IMR-90 (cell line): Measurements from ENCODE around the gene BRD3. TPM values are rescaled to one million over a fixed set of nuclear protein-coding genes. Genes with fewer than 3 reads are reported as not detected.

Experiments used
- ATAC-seq: fragments of 200-7000 bp; cut with Tn5 transposase; 2 replicates; pipeline ENCODE4 v1.9.1; 2020; ENCODE audit warnings: low read depth, mild to moderate bottlenecking, moderate library complexity
- BruUV-seq: library from RNA; stranded (reverse); fragments of 400-500 nt; replicated peaks from 2 replicates; lab custom pipeline; 2021; lab: Mats Ljungman, UMichigan
- CTCF ChIA-PET: fragments of 300-600 bp; formaldehyde crosslinking; extraction: SDS; loops from one replicate; lab custom pipeline; 2021; ENCODE audit warnings: antibody characterized with exemption; lab: Yijun Ruan, JAX
- POLR2A ChIA-PET: fragments of 300-600 bp; sonication (Branson Sonifier 250); formaldehyde crosslinking; loops from one replicate; lab custom pipeline; 2022; ENCODE audit warnings: antibody characterized with exemption; ENCODE audit not compliant: unreplicated experiment; lab: Charles Lee
- DNase-seq: peaks from one replicate; pipeline ENCODE4 v3.0.0; 2013
- H2AFZ ChIP-seq: replicated peaks from 2 replicates; pipeline ENCODE3; 2013; ENCODE audit warnings: low read length, mild to moderate bottlenecking; ENCODE audit not compliant: poor library complexity
- H2AK5ac ChIP-seq: 2 replicates; pipeline ENCODE4 v1.6.1; 2013; ENCODE audit warnings: low read depth, low read length, inconsistent platforms
- H2AK9ac ChIP-seq: replicated peaks from 2 replicates; pipeline ENCODE3; 2013; ENCODE audit warnings: mild to moderate bottlenecking, low read depth, low read length, moderate library complexity; ENCODE audit not compliant: poor library complexity
- H2BK120ac ChIP-seq: 2 replicates; pipeline ENCODE4 v1.6.1; 2013; ENCODE audit warnings: low read depth, low read length, inconsistent platforms
- H2BK15ac ChIP-seq: 3 replicates; pipeline ENCODE4 v1.6.1; 2013; ENCODE audit warnings: low read depth, low read length, inconsistent platforms
- H2BK20ac ChIP-seq: 2 replicates; pipeline ENCODE4 v1.6.1; 2013; ENCODE audit warnings: low read depth, mild to moderate bottlenecking, inconsistent platforms, low read length, moderate library complexity
- H2BK5ac ChIP-seq: 2 replicates; pipeline ENCODE4 v1.6.1; 2013; ENCODE audit warnings: mild to moderate bottlenecking, low read depth, low read length, inconsistent platforms; ENCODE audit not compliant: poor library complexity, severe bottlenecking
- H3K14ac ChIP-seq: replicated peaks from 2 replicates; pipeline ENCODE4 v1.6.1; 2013; ENCODE audit warnings: low read depth, low read length, inconsistent platforms
- H3K18ac ChIP-seq: 2 replicates; pipeline ENCODE4 v1.6.1; 2013; ENCODE audit warnings: low read depth, low read length, control low read depth
- H3K23ac ChIP-seq: 2 replicates; pipeline ENCODE4 v1.6.1; 2013; ENCODE audit warnings: low read depth, low read length, inconsistent platforms
- H3K27ac ChIP-seq: 2 replicates; pipeline ENCODE4 v1.5.1; 2013; ENCODE audit warnings: mild to moderate bottlenecking, control low read depth, low read length; ENCODE audit not compliant: insufficient read depth
- H3K27me3 ChIP-seq: 2 replicates; pipeline ENCODE4 v1.6.1; 2013; ENCODE audit warnings: low read length; ENCODE audit not compliant: control insufficient read depth, insufficient read depth
- H3K36me3 ChIP-seq: 2 replicates; pipeline ENCODE4 v1.6.1; 2013; ENCODE audit warnings: low read length, mixed read lengths; ENCODE audit not compliant: control insufficient read depth, insufficient read depth
- H3K4ac ChIP-seq: 2 replicates; pipeline ENCODE4 v1.6.1; 2013; ENCODE audit warnings: low read depth, low read length, inconsistent platforms
- H3K4me1 ChIP-seq: 2 replicates; pipeline ENCODE4 v1.6.1; 2013; ENCODE audit warnings: low read length, mixed read lengths; ENCODE audit not compliant: control insufficient read depth, insufficient read depth
- H3K4me2 ChIP-seq: 2 replicates; pipeline ENCODE4 v1.6.1; 2013; ENCODE audit warnings: low read depth, mild to moderate bottlenecking, control low read depth, low read length, moderate library complexity
- H3K4me3 ChIP-seq: 2 replicates; pipeline ENCODE4 v1.5.1; 2013; ENCODE audit warnings: low read depth, mild to moderate bottlenecking, control low read depth, low read length, moderate library complexity; ENCODE audit not compliant: insufficient read depth
- H3K56ac ChIP-seq: 2 replicates; pipeline ENCODE4 v1.6.1; 2013; ENCODE audit warnings: low read length, inconsistent platforms; ENCODE audit not compliant: insufficient read depth; ENCODE audit errors: extremely low read depth
- H3K79me1 ChIP-seq, 2 experiments: 2 replicates each; pipeline ENCODE4 v1.6.1; 2013; ENCODE audit warnings: low read length in 2 of 2, inconsistent platforms in 1 of 2, low read depth in 1 of 2
- H3K9ac ChIP-seq: 2 replicates; pipeline ENCODE4 v1.6.1; 2013; ENCODE audit warnings: low read depth, low read length, control low read depth
- H3K9me1 ChIP-seq: 2 replicates; pipeline ENCODE4 v1.6.1; 2013; ENCODE audit warnings: low read length, inconsistent platforms; ENCODE audit not compliant: insufficient read depth
- H3K9me3 ChIP-seq: 2 replicates; pipeline ENCODE4 v1.6.1; 2013; ENCODE audit warnings: low read length; ENCODE audit not compliant: control insufficient read depth, insufficient read depth
- H4K20me1 ChIP-seq: 2 replicates; pipeline ENCODE4 v1.6.1; 2013; ENCODE audit warnings: low read length, inconsistent platforms; ENCODE audit not compliant: insufficient read depth
- H4K5ac ChIP-seq: 2 replicates; pipeline ENCODE4 v1.6.1; 2013; ENCODE audit warnings: mild to moderate bottlenecking, low read depth, low read length, control low read depth
- H4K8ac ChIP-seq, 2 experiments: 2 replicates each; pipeline ENCODE4 v1.6.1; 2013; ENCODE audit warnings: low read depth in 2 of 2, low read length in 2 of 2, control low read depth in 1 of 2, inconsistent platforms in 1 of 2
- H4K91ac ChIP-seq: 2 replicates; pipeline ENCODE4 v1.6.1; 2013; ENCODE audit warnings: low read depth, low read length, inconsistent platforms; ENCODE audit not compliant: insufficient read depth
- CEBPB ChIP-seq: IDR thresholded peaks from 2 replicates; pipeline ENCODE4 v1.6.1; 2012; ENCODE audit warnings: low read depth, low read length, improper control_type of control experiment
- CHD1 ChIP-seq: IDR thresholded peaks from 2 replicates; pipeline ENCODE4 v1.6.1; 2012; ENCODE audit warnings: low read depth, low read length, improper control_type of control experiment
- ELK1 ChIP-seq: fragments of 150-350 bp; IDR thresholded peaks from 2 replicates; pipeline ENCODE4 v1.6.1; 2016; ENCODE audit warnings: low read depth, mild to moderate bottlenecking, low read length, moderate library complexity, borderline replicate concordance
- FOS ChIP-seq: fragments of 150-350 bp; IDR thresholded peaks from 2 replicates; pipeline ENCODE4 v1.6.1; 2016; ENCODE audit warnings: low read depth, low read length
- MXI1 ChIP-seq: IDR thresholded peaks from 2 replicates; pipeline ENCODE4 v1.6.1; 2012; ENCODE audit warnings: low read depth, mild to moderate bottlenecking, low read length, moderate library complexity, borderline replicate concordance
- NFE2L2 ChIP-seq: fragments of 150-350 bp; IDR thresholded peaks from 2 replicates; pipeline ENCODE4 v1.6.1; 2016; ENCODE audit warnings: low read depth, mild to moderate bottlenecking, low read length
- POLR2A ChIP-seq: IDR thresholded peaks from 2 replicates; pipeline ENCODE4 v1.6.1; 2012; ENCODE audit warnings: mild to moderate bottlenecking, low read depth, low read length
- SMC3 ChIP-seq: fragments of 150-350 bp; IDR thresholded peaks from 2 replicates; pipeline ENCODE4 v1.6.1; 2016; ENCODE audit warnings: low read depth, mild to moderate bottlenecking, antibody characterized with exemption, low read length, moderate library complexity
- WGBS, 2 experiments: methylation state at CpG; one replicate each; pipeline versions ENCODE4 v1.1.5 to v1.1.7; 2013; ENCODE audit warnings: missing lambda C conversion rate in 2 of 2; ENCODE audit not compliant: insufficient read length in 1 of 2; ENCODE audit errors: extremely low coverage in 2 of 2; 5-methylcytosine and 5-hydroxymethylcytosine counted together
- dilution Hi-C: fragments of 300-500 bp; cut with HindIII; formaldehyde crosslinking; loops from one replicate; pipeline ENCODE4 v1.14.3; 2018; ENCODE audit warnings: low sequenced_read_pairs; ENCODE audit not compliant: unreplicated experiment
- in situ Hi-C: fragments of 300-500 bp; cut with MboI; formaldehyde crosslinking; loops from 3 replicates; pipeline ENCODE4 v1.14.3; 2019; ENCODE audit warnings: low sequenced_read_pairs, inconsistent platforms, mixed read lengths
- intact Hi-C: fragments of 100-400 bp; cut with micrococcal nuclease; formaldehyde crosslinking; loops from 2 replicates; pipeline ENCODE4 v1.10.0; 2022
- polyA plus RNA-seq, 3 experiments: library from polyadenylated mRNA; depleted of rRNA; stranded (reverse); fragments of >200 nt; gene quantifications; 2 replicates each; pipeline ENCODE4 v1.2.3, GENCODE V29; 2012; ENCODE audit warnings: low replicate concordance in 1 of 3
- total RNA-seq: library from RNA; depleted of rRNA; stranded (reverse); fragments of >200 nt; gene quantifications from 2 replicates; pipeline ENCODE4 v1.2.3, GENCODE V29; 2012

BRD3 gene
- total and polyA plus RNA-seq, 2 of the 4 experiments (the other 2 are of a cell fraction), result 2.2 to 7.1 TPM

GRCh38 chr9:134085674-134086073 is 17.8 kb upstream of the BRD3 start:
- H4K5ac ChIP-seq, result no peak overlapping the region
- no peaks in the 10 kb centered on the region for H3K9me1 ChIP-seq
- no peak overlapping the region for H4K91ac ChIP-seq
- no peak overlapping the region for H2AK5ac ChIP-seq
- no peak overlapping the region for H2BK5ac ChIP-seq
- peaks cover 5% of the 10 kb centered on the region for H3K9me3 ChIP-seq
- H2BK120ac ChIP-seq, result no peak overlapping the region
- no peak overlapping the region for H4K8ac ChIP-seq
- in situ Hi-C loops, result no loop called here
- H2AFZ ChIP-seq, result no peak overlapping the region
- no peaks in the 10 kb centered on the region for H3K36me3 ChIP-seq
- no peak overlapping the region for H3K27ac ChIP-seq
- no peak overlapping the region for H2AK9ac ChIP-seq
- no CpG with 5 or more reads among the region's 2 CpGs for WGBS, 2 experiments
- H3K4me1 ChIP-seq, result no peaks in the 10 kb centered on the region
- H3K4ac ChIP-seq, result no peak overlapping the region
- no peak overlapping the region for H3K18ac ChIP-seq
- CTCF ChIA-PET, result no interaction called here
- H4K20me1 ChIP-seq, result no peaks in the 10 kb centered on the region
- no peak overlapping the region for H2BK15ac ChIP-seq
- POLR2A ChIA-PET, result no interaction called here
- intact Hi-C loops, result no loop called here
- H3K79me1 ChIP-seq, result no peaks in the 10 kb centered on the region
- dilution Hi-C loops, result no loop called here
- no peak overlapping the region for H3K9ac ChIP-seq
- BruUV-seq, result no TSS peak
- H3K56ac ChIP-seq, result no peak overlapping the region
- H3K4me2 ChIP-seq, result no peak overlapping the region
- H3K4me3 ChIP-seq, result no peak overlapping the region
- H3K27me3 ChIP-seq, result peaks cover 11% of the 10 kb centered on the region
- no peak overlapping the region for H3K14ac ChIP-seq
- no peak for DNase-seq
- TF ChIP-seq CHD1 (no peak), MXI1 (no peak), SMC3 (no peak), NFE2L2 (no peak), CEBPB (no peak), POLR2A (no peak), FOS (no peak), ELK1 (no peak)
- no peak for ATAC-seq
- H3K23ac ChIP-seq, result no peak overlapping the region
- no peak overlapping the region for H2BK20ac ChIP-seq
